HG02588 (cell line): Measurements from ENCODE around the gene STPG3.

Experiments
- ATAC-seq: cut with Tn5 transposase; IDR thresholded peaks from one replicate; pipeline ENCODE4 v1.9.1; 2021; ENCODE audit warnings: mild to moderate bottlenecking, moderate library complexity; ENCODE audit not compliant: unreplicated experiment

STPG3 gene

GRCh38 chr9:137299203-137299565 lies 48.1 kb downstream of the STPG3 start:
- ATAC-seq = no peak

- no peak for ATAC-seq
These were observed 48.9 kb downstream of the STPG3 start for GRCh38 chr9:137299938-137300337.

- ATAC-seq = no peak
These were observed 49.5 kb downstream of the STPG3 start for GRCh38 chr9:137300567-137301080.

- ATAC-seq = peak; percentile 25
These were observed 50.2 kb downstream of the STPG3 start for GRCh38 chr9:137301081-137301947.

- peak; percentile 72 for ATAC-seq
These were observed 51.0 kb downstream of the STPG3 start, which contains the start of gene NRARP for GRCh38 chr9:137302118-137302448. TSS of gene NRARP (minus strand) at chr9:137302271. CDS start at chr9:137301928, 343 bp downstream.

GRCh38 chr9:137302449-137303150 lies 51.5 kb downstream of the STPG3 start:
- ATAC-seq = peak; percentile 28
